Lower leg skin (tissue), 3 donors: ENCODE measurements around the gene SV2C.

Experiments
- CTCF ChIP-seq, 3 donors: fragments of 450-650 bp; IDR thresholded peaks; one replicate each; pipeline ENCODE4 v1.5.1; 2016; ENCODE audit warnings: antibody characterized with exemption in 3 of 3, mild to moderate bottlenecking in 3 of 3, moderate library complexity in 2 of 3
- POLR2A ChIP-seq, 2 donors: fragments of 450-650 bp; IDR thresholded peaks; one replicate each; pipeline ENCODE4 v1.6.1; 2016 to 2017; ENCODE audit warnings: antibody characterized with exemption in 2 of 2, mild to moderate bottlenecking in 1 of 2, moderate library complexity in 1 of 2

GRCh38 chr5:76099756-76100155 is 16.6 kb downstream of the SV2C start:
- TF ChIP-seq POLR2A (IDR thresholded peaks at IDR 0.05) (no peak), CTCF (IDR thresholded peaks at IDR 0.05) (no peak)
